Fibroblast of mammary gland (primary cell): ENCODE results near the gene SLC39A7.
A peak's percentile ranks its signal among the peaks of the same experiment; 100 is the strongest.

Experiments
- DNase-seq: peaks from one replicate; pipeline ENCODE4 v3.0.0-alpha.2; 2010; ENCODE audit warnings: low read depth
- H3K4me3 ChIP-seq: 2 replicates; pipeline ENCODE4 v1.5.1; 2011; ENCODE audit warnings: low read depth, mild to moderate bottlenecking, low read length, moderate library complexity; ENCODE audit not compliant: control insufficient read depth
- CTCF ChIP-seq: conservative IDR thresholded peaks from 2 replicates; pipeline ENCODE4 v1.5.1; 2011; ENCODE audit warnings: low read depth, low read length, inconsistent platforms; ENCODE audit not compliant: control insufficient read depth, insufficient read depth

The SLC39A7 gene

GRCh38 chr6:33170176-33171015 lies 30.3 kb upstream of the SLC39A7 start:
- TF ChIP-seq CTCF = no peak
- DNase-seq = no peak
- no peak overlapping the region for H3K4me3 ChIP-seq

GRCh38 chr6:33171016-33171879 lies 29.4 kb upstream of the SLC39A7 start:
- DNase-seq = no peak
- H3K4me3 ChIP-seq = no peak overlapping the region
- TF ChIP-seq CTCF = no peak

GRCh38 chr6:33171880-33172687 lies 28.6 kb upstream of the SLC39A7 start:
- no peak for TF ChIP-seq CTCF
- no peak for DNase-seq
- H3K4me3 ChIP-seq = no peak overlapping the region

GRCh38 chr6:33172688-33173534 lies 27.8 kb upstream of the SLC39A7 start:
- peak; percentile 50 for TF ChIP-seq CTCF
- H3K4me3 ChIP-seq = no peak overlapping the region
- peak; percentile 31 for DNase-seq

- no peak for DNase-seq
- no peak for TF ChIP-seq CTCF
- no peak overlapping the region for H3K4me3 ChIP-seq
These were observed 27.0 kb upstream of the SLC39A7 start for GRCh38 chr6:33173535-33174180.
